Neural cell (in vitro differentiated cells): ENCODE measurements around the gene KCNMB2. TPM values are rescaled to one million over a fixed set of nuclear protein-coding genes. Genes with fewer than 3 reads are reported as not detected.

Experiments used
- H2AFZ ChIP-seq: fragments of 200-600, 300-800 bp; sonication (generic), shearing (Covaris generic); 2 replicates; pipeline ENCODE4 v1.6.0; 2014; ENCODE audit warnings: low read depth, mild to moderate bottlenecking, antibody characterized with exemption, low read length, moderate library complexity
- H3F3A ChIP-seq: fragments of 200-600 bp; shearing (Covaris generic); 2 replicates; pipeline ENCODE4 v1.6.1; 2016; ENCODE audit warnings: mild to moderate bottlenecking, moderate library complexity, mixed read lengths, antibody characterized with exemption, low read length; ENCODE audit not compliant: insufficient read depth, poor library complexity, severe bottlenecking
- H3K27ac ChIP-seq: fragments of 200-600, 300-800 bp; sonication (generic), shearing (Covaris generic); 2 replicates; pipeline ENCODE4 v1.5.1; 2014; ENCODE audit warnings: mild to moderate bottlenecking, low read length, moderate library complexity
- H3K27me3 ChIP-seq: fragments of 300-800, 200-600 bp; sonication (generic), shearing (Covaris generic); 2 replicates; pipeline ENCODE4 v1.6.0; 2014; ENCODE audit warnings: mild to moderate bottlenecking, low read depth, low read length, moderate library complexity; ENCODE audit not compliant: insufficient read depth
- H3K36me3 ChIP-seq: fragments of 300-800, 200-600 bp; sonication (generic), shearing (Covaris generic); 2 replicates; pipeline ENCODE4 v1.5.1; 2014; ENCODE audit warnings: mild to moderate bottlenecking, antibody characterized with exemption, low read length, moderate library complexity; ENCODE audit not compliant: insufficient read depth
- H3K4me2 ChIP-seq: fragments of 300-800, 200-600 bp; sonication (generic), shearing (Covaris generic); 2 replicates; pipeline ENCODE4 v1.6.0; 2014; ENCODE audit warnings: mild to moderate bottlenecking, low read length
- H3K4me3 ChIP-seq: fragments of 300-800, 200-600 bp; sonication (generic), shearing (Covaris generic); 2 replicates; pipeline ENCODE4 v1.5.1; 2014; ENCODE audit warnings: mild to moderate bottlenecking, low read length, moderate library complexity
- H3K79me2 ChIP-seq: fragments of 200-600 bp; shearing (Covaris generic); replicated peaks from 2 replicates; pipeline ENCODE4 v1.6.0; 2014; ENCODE audit warnings: mild to moderate bottlenecking, low read length, moderate library complexity; ENCODE audit not compliant: insufficient read depth
- H3K9ac ChIP-seq: fragments of 300-800, 200-600 bp; sonication (generic), shearing (Covaris generic); 2 replicates; pipeline ENCODE4 v1.6.1; 2016; ENCODE audit warnings: mild to moderate bottlenecking, low read length, mixed read lengths
- H3K9me2 ChIP-seq: fragments of 200-600 bp; shearing (Covaris generic); 2 replicates; pipeline ENCODE4 v1.6.1; 2016; ENCODE audit warnings: mild to moderate bottlenecking, low read length, mixed read lengths; ENCODE audit not compliant: insufficient read depth
- H3K9me3 ChIP-seq: fragments of 200-600, 300-800 bp; sonication (generic), shearing (Covaris generic); 2 replicates; pipeline ENCODE4 v1.6.1; 2016; ENCODE audit warnings: mild to moderate bottlenecking, mixed run types, low read length, moderate library complexity, mixed read lengths
- H4K20me1 ChIP-seq: fragments of 200-600 bp; shearing (Covaris generic); 2 replicates; pipeline ENCODE4 v1.6.1; 2016; ENCODE audit warnings: mild to moderate bottlenecking, mixed run types; ENCODE audit not compliant: insufficient read depth
- EP300 ChIP-seq: fragments of 450-650 bp; conservative IDR thresholded peaks from 2 replicates; pipeline ENCODE4 v1.6.1; 2014; ENCODE audit warnings: antibody characterized with exemption, mild to moderate bottlenecking, moderate library complexity; ENCODE audit not compliant: poor library complexity, severe bottlenecking
- EZH2 ChIP-seq: fragments of 200-600, 300-800 bp; shearing (Covaris generic), sonication (generic); IDR thresholded peaks from 2 replicates; pipeline ENCODE4 v1.6.1; 2014; ENCODE audit warnings: antibody characterized with exemption, low read length, borderline replicate concordance, mild to moderate bottlenecking; ENCODE audit not compliant: insufficient read depth, poor library complexity, severe bottlenecking
- MXI1 ChIP-seq: fragments of 450-650 bp; conservative IDR thresholded peaks from 2 replicates; pipeline ENCODE4 v1.6.1; 2014; ENCODE audit warnings: antibody characterized with exemption, mild to moderate bottlenecking; ENCODE audit not compliant: poor library complexity, severe bottlenecking
- POLR2AphosphoS5 ChIP-seq: IDR thresholded peaks from 2 replicates; pipeline ENCODE4 v1.6.1; 2012
- RAD21 ChIP-seq: fragments of 450-650 bp; conservative IDR thresholded peaks from 2 replicates; pipeline ENCODE4 v1.6.1; 2014; ENCODE audit warnings: antibody characterized with exemption, mild to moderate bottlenecking, moderate library complexity
- SMC3 ChIP-seq: fragments of 450-650 bp; conservative IDR thresholded peaks from 2 replicates; pipeline ENCODE4 v1.6.1; 2014; ENCODE audit warnings: antibody characterized with exemption, mild to moderate bottlenecking, moderate library complexity; ENCODE audit not compliant: poor library complexity
- TAF1 ChIP-seq: IDR thresholded peaks from 2 replicates; pipeline ENCODE4 v1.6.1; 2012; ENCODE audit warnings: low read depth
- polyA plus RNA-seq: library from polyadenylated mRNA; depleted of rRNA; stranded (reverse); fragments of >200 nt; gene quantifications from 2 replicates; pipeline ENCODE4 v1.2.3, GENCODE V29; 2014
- TF ChIP-seq, protein P1 (sequence below): fragments of 450-650 bp; IDR thresholded peaks from 2 replicates; pipeline ENCODE4 v1.5.1; 2014; ENCODE audit warnings: antibody characterized with exemption, mild to moderate bottlenecking, moderate library complexity; ENCODE audit not compliant: poor library complexity, severe bottlenecking
- TF ChIP-seq, protein P2 (sequence below): IDR thresholded peaks from 2 replicates; pipeline ENCODE4 v1.6.1; 2012; ENCODE audit warnings: borderline replicate concordance

KCNMB2 gene
- polyA plus RNA-seq, 1 donor from 2014 or later = 0.93 TPM

DNA sequence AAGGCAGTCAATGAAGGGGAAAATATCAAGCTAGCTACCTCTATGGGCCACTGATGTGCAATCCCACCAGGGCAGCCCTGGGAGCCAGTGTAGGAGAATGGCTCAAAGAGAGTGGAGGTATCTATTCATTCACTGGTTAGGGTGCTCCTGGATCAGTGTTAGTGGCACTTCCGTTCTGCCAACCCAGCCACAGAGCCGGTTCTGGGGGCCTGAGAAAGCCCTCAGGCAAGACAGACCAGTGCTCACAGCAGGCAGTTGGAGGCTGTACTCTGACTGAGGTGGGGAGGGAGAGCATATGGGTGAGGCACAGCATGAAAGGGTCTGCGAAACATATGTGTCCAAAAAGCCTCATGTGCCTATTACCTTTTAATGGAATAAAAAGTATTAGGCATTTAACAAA is 109.3 kb downstream of the KCNMB2 start:
- Histone ChIP-seq H2AFZ (no peak overlapping the region), H3K9me3 (no peaks in the 10 kb centered on the region), H3K9ac (no peak overlapping the region), H3K9me2 (no peaks in the 10 kb centered on the region), H3K27me3 (no peaks in the 10 kb centered on the region), H3K79me2 (no peaks in the 10 kb centered on the region), H3K27ac (no peak overlapping the region), H3K4me2 (no peak overlapping the region), H3F3A (no peaks in the 10 kb centered on the region), H3K36me3 (no peaks in the 10 kb centered on the region), H4K20me1 (no peaks in the 10 kb centered on the region), H3K4me3 (no peak overlapping the region)
- TF ChIP-seq SMC3 (no peak), POLR2AphosphoS5 (no peak), MXI1 (no peak), TAF1 (no peak), EP300 (no peak), EZH2 (no peak), RAD21 (no peak)
- TF ChIP-seq, protein P1, sequence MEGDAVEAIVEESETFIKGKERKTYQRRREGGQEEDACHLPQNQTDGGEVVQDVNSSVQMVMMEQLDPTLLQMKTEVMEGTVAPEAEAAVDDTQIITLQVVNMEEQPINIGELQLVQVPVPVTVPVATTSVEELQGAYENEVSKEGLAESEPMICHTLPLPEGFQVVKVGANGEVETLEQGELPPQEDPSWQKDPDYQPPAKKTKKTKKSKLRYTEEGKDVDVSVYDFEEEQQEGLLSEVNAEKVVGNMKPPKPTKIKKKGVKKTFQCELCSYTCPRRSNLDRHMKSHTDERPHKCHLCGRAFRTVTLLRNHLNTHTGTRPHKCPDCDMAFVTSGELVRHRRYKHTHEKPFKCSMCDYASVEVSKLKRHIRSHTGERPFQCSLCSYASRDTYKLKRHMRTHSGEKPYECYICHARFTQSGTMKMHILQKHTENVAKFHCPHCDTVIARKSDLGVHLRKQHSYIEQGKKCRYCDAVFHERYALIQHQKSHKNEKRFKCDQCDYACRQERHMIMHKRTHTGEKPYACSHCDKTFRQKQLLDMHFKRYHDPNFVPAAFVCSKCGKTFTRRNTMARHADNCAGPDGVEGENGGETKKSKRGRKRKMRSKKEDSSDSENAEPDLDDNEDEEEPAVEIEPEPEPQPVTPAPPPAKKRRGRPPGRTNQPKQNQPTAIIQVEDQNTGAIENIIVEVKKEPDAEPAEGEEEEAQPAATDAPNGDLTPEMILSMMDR = no peak
- TF ChIP-seq, protein P2, sequence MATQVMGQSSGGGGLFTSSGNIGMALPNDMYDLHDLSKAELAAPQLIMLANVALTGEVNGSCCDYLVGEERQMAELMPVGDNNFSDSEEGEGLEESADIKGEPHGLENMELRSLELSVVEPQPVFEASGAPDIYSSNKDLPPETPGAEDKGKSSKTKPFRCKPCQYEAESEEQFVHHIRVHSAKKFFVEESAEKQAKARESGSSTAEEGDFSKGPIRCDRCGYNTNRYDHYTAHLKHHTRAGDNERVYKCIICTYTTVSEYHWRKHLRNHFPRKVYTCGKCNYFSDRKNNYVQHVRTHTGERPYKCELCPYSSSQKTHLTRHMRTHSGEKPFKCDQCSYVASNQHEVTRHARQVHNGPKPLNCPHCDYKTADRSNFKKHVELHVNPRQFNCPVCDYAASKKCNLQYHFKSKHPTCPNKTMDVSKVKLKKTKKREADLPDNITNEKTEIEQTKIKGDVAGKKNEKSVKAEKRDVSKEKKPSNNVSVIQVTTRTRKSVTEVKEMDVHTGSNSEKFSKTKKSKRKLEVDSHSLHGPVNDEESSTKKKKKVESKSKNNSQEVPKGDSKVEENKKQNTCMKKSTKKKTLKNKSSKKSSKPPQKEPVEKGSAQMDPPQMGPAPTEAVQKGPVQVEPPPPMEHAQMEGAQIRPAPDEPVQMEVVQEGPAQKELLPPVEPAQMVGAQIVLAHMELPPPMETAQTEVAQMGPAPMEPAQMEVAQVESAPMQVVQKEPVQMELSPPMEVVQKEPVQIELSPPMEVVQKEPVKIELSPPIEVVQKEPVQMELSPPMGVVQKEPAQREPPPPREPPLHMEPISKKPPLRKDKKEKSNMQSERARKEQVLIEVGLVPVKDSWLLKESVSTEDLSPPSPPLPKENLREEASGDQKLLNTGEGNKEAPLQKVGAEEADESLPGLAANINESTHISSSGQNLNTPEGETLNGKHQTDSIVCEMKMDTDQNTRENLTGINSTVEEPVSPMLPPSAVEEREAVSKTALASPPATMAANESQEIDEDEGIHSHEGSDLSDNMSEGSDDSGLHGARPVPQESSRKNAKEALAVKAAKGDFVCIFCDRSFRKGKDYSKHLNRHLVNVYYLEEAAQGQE = no peak

DNA sequence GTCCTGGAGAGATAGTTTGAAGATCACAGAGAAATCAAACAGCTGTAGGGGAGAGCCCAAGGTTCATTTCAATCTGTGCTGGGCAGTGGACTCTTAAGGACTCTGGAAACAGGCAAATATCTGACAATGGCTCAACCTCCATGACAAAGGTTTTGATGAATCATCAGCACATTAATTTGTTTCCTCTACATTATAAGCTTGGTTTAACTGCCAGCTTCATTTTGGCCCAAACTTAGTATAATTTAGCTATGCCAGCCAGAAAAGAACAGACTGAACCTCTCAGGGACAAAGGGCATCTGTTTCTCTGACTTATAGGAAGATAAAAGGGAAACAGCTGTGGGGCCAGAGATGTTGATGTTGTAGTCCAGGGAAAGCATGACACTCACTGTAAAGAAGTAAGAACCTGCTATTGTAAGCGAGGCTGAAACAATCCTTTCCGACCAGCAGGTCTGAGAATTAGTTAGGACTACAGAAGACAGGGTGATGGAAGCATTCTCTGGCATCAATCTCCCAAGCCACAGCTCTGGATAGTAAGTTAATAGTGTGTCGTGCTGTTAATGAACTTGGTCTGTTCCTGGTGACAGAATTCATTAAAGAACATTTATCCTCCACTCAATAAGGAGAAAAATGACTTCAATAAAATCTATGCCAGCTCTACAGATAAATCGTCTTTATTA is 110.1 kb downstream of the KCNMB2 start:
- H3K9me3 ChIP-seq = no peaks in the 10 kb centered on the region
- no peaks in the 10 kb centered on the region for H3K27me3 ChIP-seq
- no peaks in the 10 kb centered on the region for H3F3A ChIP-seq
- TF ChIP-seq SMC3 (no peak), RAD21 (no peak), EP300 (no peak), EZH2 (no peak), MXI1 (no peak), TAF1 (no peak), POLR2AphosphoS5 (no peak)
- TF ChIP-seq, protein P2 = no peak
- TF ChIP-seq, protein P1 = no peak
- H3K27ac ChIP-seq = no peak overlapping the region
- no peak overlapping the region for H3K9ac ChIP-seq
- H4K20me1 ChIP-seq = no peaks in the 10 kb centered on the region
- no peak overlapping the region for H2AFZ ChIP-seq
- H3K4me3 ChIP-seq = no peak overlapping the region
- H3K9me2 ChIP-seq = no peaks in the 10 kb centered on the region
- no peaks in the 10 kb centered on the region for H3K79me2 ChIP-seq
- no peak overlapping the region for H3K4me2 ChIP-seq
- no peaks in the 10 kb centered on the region for H3K36me3 ChIP-seq
